Panc1 (cell line): Measurements from ENCODE around the gene TBATA. TPM values are rescaled to one million over a fixed set of nuclear protein-coding genes. Genes with fewer than 3 reads are reported as not detected.

Source experiments
- ATAC-seq: fragments of 200-7000 bp; cut with Tn5 transposase; 2 replicates; pipeline ENCODE4 v1.9.1; 2020; ENCODE audit warnings: mild to moderate bottlenecking, moderate library complexity
- BruUV-seq: library from RNA; stranded (reverse); fragments of 400-500 nt; replicated peaks from 2 replicates; lab custom pipeline; 2021; lab: Mats Ljungman, UMichigan
- CTCF ChIA-PET: fragments of 300-600 bp; sonication (Branson Sonifier 250); formaldehyde crosslinking; loops from one replicate; lab custom pipeline; 2022; ENCODE audit warnings: antibody characterized with exemption; lab: Charles Lee
- POLR2A ChIA-PET: fragments of 300-600 bp; sonication (Branson Sonifier 250); formaldehyde crosslinking; loops from one replicate; lab custom pipeline; 2022; ENCODE audit warnings: antibody characterized with exemption; lab: Charles Lee
- DNase-seq: peaks from one replicate; pipeline ENCODE4 v3.0.0-alpha.2; 2010; ENCODE audit warnings: low read depth, low spot score
- H3K27ac ChIP-seq: 2 replicates; pipeline ENCODE4 v1.5.1; 2011; ENCODE audit warnings: mild to moderate bottlenecking, low read length, inconsistent platforms
- H3K27me3 ChIP-seq: fragments of 200-500 bp; sonication (Bioruptor generic); 2 replicates; pipeline ENCODE4 v1.6.0; 2014; ENCODE audit warnings: low read length, inconsistent platforms; ENCODE audit not compliant: control insufficient read depth, insufficient read depth
- H3K36me3 ChIP-seq: fragments of 200-500 bp; sonication (Bioruptor generic); 2 replicates; pipeline ENCODE4 v1.5.1; 2014; ENCODE audit warnings: inconsistent platforms, mild to moderate bottlenecking, low read length, moderate library complexity; ENCODE audit not compliant: control insufficient read depth, insufficient read depth
- H3K4me1 ChIP-seq: 2 replicates; pipeline ENCODE4 v1.5.1; 2011; ENCODE audit warnings: inconsistent platforms, mild to moderate bottlenecking, low read length, moderate library complexity; ENCODE audit not compliant: control insufficient read depth, insufficient read depth
- H3K4me3 ChIP-seq, 2 experiments: 2 replicates each; pipeline ENCODE4 v1.5.1; 2011 to 2012; ENCODE audit warnings: low read depth in 2 of 2, low read length in 2 of 2, mild to moderate bottlenecking in 2 of 2, inconsistent platforms in 1 of 2, moderate library complexity in 1 of 2
- H3K9me3 ChIP-seq: fragments of 200-500 bp; sonication (Bioruptor generic); 2 replicates; pipeline ENCODE4 v1.5.1; 2014; ENCODE audit warnings: low read depth, mild to moderate bottlenecking, inconsistent platforms, low read length, moderate library complexity; ENCODE audit not compliant: control insufficient read depth, insufficient read depth
- CTCF ChIP-seq: fragments of 450-650 bp; IDR thresholded peaks from 2 replicates; pipeline ENCODE4 v1.5.1; 2017; ENCODE audit warnings: mild to moderate bottlenecking
- POLR2AphosphoS5 ChIP-seq: IDR thresholded peaks from 2 replicates; pipeline ENCODE4 v1.6.1; 2012; ENCODE audit warnings: mild to moderate bottlenecking, low read depth, low read length, moderate library complexity
- REST ChIP-seq, 2 experiments: IDR thresholded peaks; 2 replicates each; pipeline ENCODE4 v1.6.1; 2011 to 2012; ENCODE audit warnings: low read depth in 2 of 2, control low read depth in 1 of 2, low read length in 1 of 2, mild to moderate bottlenecking in 1 of 2, moderate library complexity in 1 of 2; ENCODE audit not compliant: insufficient read depth in 1 of 2
- SIN3A ChIP-seq: IDR thresholded peaks from 2 replicates; pipeline ENCODE4 v1.6.1; 2012; ENCODE audit warnings: low read depth, mild to moderate bottlenecking, low read length, moderate library complexity, borderline replicate concordance; ENCODE audit not compliant: insufficient read depth
- TCF7L2 ChIP-seq: IDR thresholded peaks from 2 replicates; pipeline ENCODE4 v1.6.1; 2011; ENCODE audit warnings: mild to moderate bottlenecking, low read depth, low read length, inconsistent platforms
- in situ Hi-C: cut with HindIII; loops from 2 replicates; pipeline ENCODE4 v1.10.0; 2016; ENCODE audit warnings: low sequenced_read_pairs, low pct_unique_long_range_greater_than_20kb
- intact Hi-C: fragments of 100-400 bp; cut with micrococcal nuclease; formaldehyde crosslinking; loops from one replicate; pipeline ENCODE4 v1.10.0; 2022; ENCODE audit not compliant: unreplicated experiment
- total RNA-seq: library from RNA; stranded (reverse); gene quantifications from one replicate; pipeline ENCODE4 v1.2.1, GENCODE V29; 2021; ENCODE audit not compliant: unreplicated experiment

TBATA gene
- total RNA-seq, 1 experiment from 2014 or later, result not detected

DNA sequence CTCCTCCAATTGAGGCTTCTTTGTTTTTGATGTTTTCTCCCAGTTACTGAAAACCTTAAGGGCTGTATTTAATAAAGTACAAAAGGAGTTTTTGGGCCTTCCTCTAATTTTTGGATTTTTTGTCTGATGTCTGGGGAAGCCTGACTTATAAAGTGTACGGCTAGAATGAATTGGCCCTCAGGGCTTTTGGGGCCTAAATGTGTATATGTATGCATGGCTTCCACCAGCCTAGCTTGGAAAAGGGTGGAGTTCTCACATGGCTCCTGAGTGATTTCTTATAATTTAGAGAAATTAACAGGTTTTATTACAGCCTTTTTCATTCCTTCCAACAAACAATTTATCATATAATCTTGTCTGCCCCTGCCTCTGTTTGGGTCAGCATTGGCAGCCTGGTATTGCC is 10.4 kb upstream of the TBATA start:
- TF ChIP-seq TCF7L2, result no peak
- no peak for TF ChIP-seq CTCF
- no peak for TF ChIP-seq POLR2AphosphoS5
- TF ChIP-seq REST (IDR thresholded peaks at IDR 0.05; ENCODE audit: insufficient read depth in 1 of 2, low read depth in 2 of 2, low read length in 1 of 2), result no peak
- TF ChIP-seq SIN3A, result no peak
- ATAC-seq (no peak), DNase-seq (no peak)
- no peaks in the 10 kb centered on the region for H3K4me1 ChIP-seq
- H3K27ac ChIP-seq, result no peak overlapping the region
- intact Hi-C loops, result no loop called here
- H3K27me3 ChIP-seq, result peaks cover 25% of the 10 kb centered on the region
- no peaks in the 10 kb centered on the region for H3K36me3 ChIP-seq
- CTCF ChIA-PET, result no interaction called here
- in situ Hi-C loops, result no loop called here
- POLR2A ChIA-PET, result no interaction called here
- no peak overlapping the region for H3K4me3 ChIP-seq
- BruUV-seq, result no TSS peak
- no peaks in the 10 kb centered on the region for H3K9me3 ChIP-seq

GRCh38 chr10:70791386-70792039 is 6.3 kb upstream of the TBATA start:
- ATAC-seq (no peak), DNase-seq (no peak)
- intact Hi-C loops, result no loop called here
- no peaks in the 10 kb centered on the region for H3K4me1 ChIP-seq
- H3K4me3 ChIP-seq, result no peak overlapping the region
- BruUV-seq, result no TSS peak
- in situ Hi-C loops, result no loop called here
- CTCF ChIA-PET, result no interaction called here
- H3K36me3 ChIP-seq, result no peaks in the 10 kb centered on the region
- peaks cover 36% of the 10 kb centered on the region for H3K27me3 ChIP-seq
- H3K9me3 ChIP-seq, result no peaks in the 10 kb centered on the region
- POLR2A ChIA-PET, result interaction anchor here (0.7 kb wide), 1 partner anchor 296 kb away, joined by 3 read pairs; no protein-coding TSS in a partner anchor
- no peak overlapping the region for H3K27ac ChIP-seq
- TF ChIP-seq SIN3A (no peak), TCF7L2 (no peak), POLR2AphosphoS5 (no peak), CTCF (no peak), REST (IDR thresholded peaks at IDR 0.05; ENCODE audit: insufficient read depth in 1 of 2, low read depth in 2 of 2, low read length in 1 of 2) (no peak)
